ENCODE data around the gene SFMBT2. TPM values are rescaled to one million over a fixed set of nuclear protein-coding genes. Genes with fewer than 3 reads are reported as not detected.
"Not testable (repeated sequence)": the region's sequence is repeated elsewhere in the genome, so short reads cannot be mapped to it uniquely, and the experiment has no call there.

Gene SFMBT2
- total RNA-seq, 1 experiment from 2014 or later, result not detected

- no peak for DNase-seq (ENCODE audit: low read depth)
Measured at GRCh38 chr10:7327885-7328284, 82.9 kb downstream of the SFMBT2 start.

- no peak for DNase-seq (ENCODE audit: low read depth)
Measured at GRCh38 chr10:7322623-7323022, 88.2 kb downstream of the SFMBT2 start.

GRCh38 chr10:7320072-7320471 lies 90.8 kb downstream of the SFMBT2 start:
- DNase-seq (ENCODE audit: low read depth), result no peak

- no peak for DNase-seq (ENCODE audit: low read depth)
Measured at GRCh38 chr10:7319632-7320031, 91.2 kb downstream of the SFMBT2 start.

- DNase-seq (ENCODE audit: low read depth), result no peak
Measured at GRCh38 chr10:7318836-7319235, 92.0 kb downstream of the SFMBT2 start.

- no peak for DNase-seq (ENCODE audit: low read depth)
Measured at GRCh38 chr10:7317786-7318446, 92.9 kb downstream of the SFMBT2 start.

GRCh38 chr10:7316839-7317238 lies 94.0 kb downstream of the SFMBT2 start:
- DNase-seq (ENCODE audit: low read depth), result no peak

GRCh38 chr10:7315906-7316305 lies 94.9 kb downstream of the SFMBT2 start:
- no peak for DNase-seq (ENCODE audit: low read depth)

- no peak for DNase-seq (ENCODE audit: low read depth)
Measured at GRCh38 chr10:7314170-7314569, 96.7 kb downstream of the SFMBT2 start.

- no peak for DNase-seq (ENCODE audit: low read depth)
Measured at GRCh38 chr10:7312488-7312857, 98.4 kb downstream of the SFMBT2 start.

GRCh38 chr10:7311850-7312487 lies 98.9 kb downstream of the SFMBT2 start:
- DNase-seq (ENCODE audit: low read depth), result not testable (repeated sequence)

- no peak for DNase-seq (ENCODE audit: low read depth)
Measured at GRCh38 chr10:7311218-7311849, 99.5 kb downstream of the SFMBT2 start.

GRCh38 chr10:7310076-7310475 lies 100.8 kb downstream of the SFMBT2 start:
- DNase-seq (ENCODE audit: low read depth), result no peak

GRCh38 chr10:7308826-7309225 lies 102.0 kb downstream of the SFMBT2 start:
- DNase-seq (ENCODE audit: low read depth), result no peak

GRCh38 chr10:7306616-7307015 lies 104.2 kb downstream of the SFMBT2 start:
- DNase-seq (ENCODE audit: low read depth), result no peak

- DNase-seq (ENCODE audit: low read depth), result no peak
Measured at GRCh38 chr10:7306147-7306546, 104.7 kb downstream of the SFMBT2 start.

- no peak for DNase-seq (ENCODE audit: low read depth)
Measured at GRCh38 chr10:7305053-7305452, 105.8 kb downstream of the SFMBT2 start.

GRCh38 chr10:7304110-7304509 lies 106.7 kb downstream of the SFMBT2 start:
- DNase-seq (ENCODE audit: low read depth), result no peak

- no peak for DNase-seq (ENCODE audit: low read depth)
Measured at GRCh38 chr10:7302930-7303557, 107.8 kb downstream of the SFMBT2 start.

- no peak for DNase-seq (ENCODE audit: low read depth)
Measured at GRCh38 chr10:7302392-7302906, 108.4 kb downstream of the SFMBT2 start.

- DNase-seq (ENCODE audit: low read depth), result no peak
Measured at GRCh38 chr10:7301006-7301778, 109.6 kb downstream of the SFMBT2 start.
